GM18907 (cell line): Measurements from ENCODE around the gene ATP5IF1.

ENCODE experiments used
- ATAC-seq: cut with Tn5 transposase; IDR thresholded peaks from one replicate; pipeline ENCODE4 v1.9.1; 2021; ENCODE audit warnings: mild to moderate bottlenecking, moderate library complexity; ENCODE audit not compliant: unreplicated experiment

The ATP5IF1 gene

GRCh38 chr1:28235755-28236655, at the start of gene ATP5IF1:
ATP5IF1 (plus strand) TSS chr1:28236124; CDS start chr1:28236184, 60 bp downstream.
- ATAC-seq, result peak; percentile 81

GRCh38 chr1:28190337-28190979, 45.5 kb upstream of the ATP5IF1 start:
- ATAC-seq, result no peak

GRCh38 chr1:28190996-28191645, 44.8 kb upstream of the ATP5IF1 start:
- no peak for ATAC-seq

- ATAC-seq, result no peak
These were observed 42.2 kb upstream of the ATP5IF1 start for GRCh38 chr1:28193701-28194161.

- ATAC-seq, result no peak
These were observed 41.4 kb upstream of the ATP5IF1 start for GRCh38 chr1:28194326-28195035.

- ATAC-seq, result no peak
These were observed 40.1 kb upstream of the ATP5IF1 start for GRCh38 chr1:28195780-28196179.

GRCh38 chr1:28196330-28196729, 39.6 kb upstream of the ATP5IF1 start:
- no peak for ATAC-seq

- no peak for ATAC-seq
These were observed 38.1 kb upstream of the ATP5IF1 start for GRCh38 chr1:28197682-28198415.

GRCh38 chr1:28199328-28200233, 36.3 kb upstream of the ATP5IF1 start:
- peak; percentile 78 for ATAC-seq

GRCh38 chr1:28200234-28200873, 35.6 kb upstream of the ATP5IF1 start:
- ATAC-seq, result no peak

GRCh38 chr1:28205243-28205642, 30.7 kb upstream of the ATP5IF1 start:
- no peak for ATAC-seq

GRCh38 chr1:28208818-28209441, 27.0 kb upstream of the ATP5IF1 start:
- no peak for ATAC-seq

- no peak for ATAC-seq
These were observed 26.2 kb upstream of the ATP5IF1 start for GRCh38 chr1:28209700-28210099.

GRCh38 chr1:28213315-28213714, 22.6 kb upstream of the ATP5IF1 start:
- no peak for ATAC-seq

- no peak for ATAC-seq
These were observed 6.8 kb upstream of the ATP5IF1 start for GRCh38 chr1:28229089-28229488.

- no peak for ATAC-seq
These were observed 5.9 kb upstream of the ATP5IF1 start for GRCh38 chr1:28229996-28230395.

GRCh38 chr1:28232558-28233263, 3.2 kb upstream of the ATP5IF1 start, which contains the start of gene DNAJC8:
DNAJC8 (minus strand) TSS chr1:28233029; CDS start chr1:28232998, 31 bp downstream.
- ATAC-seq, result peak; percentile 64

- ATAC-seq, result no peak
These were observed 2.7 kb upstream of the ATP5IF1 start for GRCh38 chr1:28233264-28233606.
